IMR-90 (cell line): Measurements from ENCODE around the gene ZFYVE1. TPM values are rescaled to one million over a fixed set of nuclear protein-coding genes. Genes with fewer than 3 reads are reported as not detected.

ENCODE experiments used
- ATAC-seq: fragments of 200-7000 bp; cut with Tn5 transposase; 2 replicates; pipeline ENCODE4 v1.9.1; 2020; ENCODE audit warnings: low read depth, mild to moderate bottlenecking, moderate library complexity
- BruUV-seq: library from RNA; stranded (reverse); fragments of 400-500 nt; replicated peaks from 2 replicates; lab custom pipeline; 2021; lab: Mats Ljungman, UMichigan
- CTCF ChIA-PET: fragments of 300-600 bp; formaldehyde crosslinking; extraction: SDS; loops from one replicate; lab custom pipeline; 2021; ENCODE audit warnings: antibody characterized with exemption; lab: Yijun Ruan, JAX
- POLR2A ChIA-PET: fragments of 300-600 bp; sonication (Branson Sonifier 250); formaldehyde crosslinking; loops from one replicate; lab custom pipeline; 2022; ENCODE audit warnings: antibody characterized with exemption; ENCODE audit not compliant: unreplicated experiment; lab: Charles Lee
- DNase-seq: peaks from one replicate; pipeline ENCODE4 v3.0.0; 2013
- H2AFZ ChIP-seq: replicated peaks from 2 replicates; pipeline ENCODE3; 2013; ENCODE audit warnings: low read length, mild to moderate bottlenecking; ENCODE audit not compliant: poor library complexity
- H2AK5ac ChIP-seq: 2 replicates; pipeline ENCODE4 v1.6.1; 2013; ENCODE audit warnings: low read depth, low read length, inconsistent platforms
- H2AK9ac ChIP-seq: replicated peaks from 2 replicates; pipeline ENCODE3; 2013; ENCODE audit warnings: mild to moderate bottlenecking, low read depth, low read length, moderate library complexity; ENCODE audit not compliant: poor library complexity
- H2BK120ac ChIP-seq: 2 replicates; pipeline ENCODE4 v1.6.1; 2013; ENCODE audit warnings: low read depth, low read length, inconsistent platforms
- H2BK15ac ChIP-seq: 3 replicates; pipeline ENCODE4 v1.6.1; 2013; ENCODE audit warnings: low read depth, low read length, inconsistent platforms
- H2BK20ac ChIP-seq: 2 replicates; pipeline ENCODE4 v1.6.1; 2013; ENCODE audit warnings: low read depth, mild to moderate bottlenecking, inconsistent platforms, low read length, moderate library complexity
- H2BK5ac ChIP-seq: 2 replicates; pipeline ENCODE4 v1.6.1; 2013; ENCODE audit warnings: mild to moderate bottlenecking, low read depth, low read length, inconsistent platforms; ENCODE audit not compliant: poor library complexity, severe bottlenecking
- H3K14ac ChIP-seq: replicated peaks from 2 replicates; pipeline ENCODE4 v1.6.1; 2013; ENCODE audit warnings: low read depth, low read length, inconsistent platforms
- H3K18ac ChIP-seq: 2 replicates; pipeline ENCODE4 v1.6.1; 2013; ENCODE audit warnings: low read depth, low read length, control low read depth
- H3K23ac ChIP-seq: 2 replicates; pipeline ENCODE4 v1.6.1; 2013; ENCODE audit warnings: low read depth, low read length, inconsistent platforms
- H3K27ac ChIP-seq: 2 replicates; pipeline ENCODE4 v1.5.1; 2013; ENCODE audit warnings: mild to moderate bottlenecking, control low read depth, low read length; ENCODE audit not compliant: insufficient read depth
- H3K27me3 ChIP-seq: 2 replicates; pipeline ENCODE4 v1.6.1; 2013; ENCODE audit warnings: low read length; ENCODE audit not compliant: control insufficient read depth, insufficient read depth
- H3K36me3 ChIP-seq: 2 replicates; pipeline ENCODE4 v1.6.1; 2013; ENCODE audit warnings: low read length, mixed read lengths; ENCODE audit not compliant: control insufficient read depth, insufficient read depth
- H3K4ac ChIP-seq: 2 replicates; pipeline ENCODE4 v1.6.1; 2013; ENCODE audit warnings: low read depth, low read length, inconsistent platforms
- H3K4me1 ChIP-seq: 2 replicates; pipeline ENCODE4 v1.6.1; 2013; ENCODE audit warnings: low read length, mixed read lengths; ENCODE audit not compliant: control insufficient read depth, insufficient read depth
- H3K4me2 ChIP-seq: 2 replicates; pipeline ENCODE4 v1.6.1; 2013; ENCODE audit warnings: low read depth, mild to moderate bottlenecking, control low read depth, low read length, moderate library complexity
- H3K4me3 ChIP-seq: 2 replicates; pipeline ENCODE4 v1.5.1; 2013; ENCODE audit warnings: low read depth, mild to moderate bottlenecking, control low read depth, low read length, moderate library complexity; ENCODE audit not compliant: insufficient read depth
- H3K56ac ChIP-seq: 2 replicates; pipeline ENCODE4 v1.6.1; 2013; ENCODE audit warnings: low read length, inconsistent platforms; ENCODE audit not compliant: insufficient read depth; ENCODE audit errors: extremely low read depth
- H3K79me1 ChIP-seq, 2 experiments: 2 replicates each; pipeline ENCODE4 v1.6.1; 2013; ENCODE audit warnings: low read length in 2 of 2, inconsistent platforms in 1 of 2, low read depth in 1 of 2
- H3K9ac ChIP-seq: 2 replicates; pipeline ENCODE4 v1.6.1; 2013; ENCODE audit warnings: low read depth, low read length, control low read depth
- H3K9me1 ChIP-seq: 2 replicates; pipeline ENCODE4 v1.6.1; 2013; ENCODE audit warnings: low read length, inconsistent platforms; ENCODE audit not compliant: insufficient read depth
- H3K9me3 ChIP-seq: 2 replicates; pipeline ENCODE4 v1.6.1; 2013; ENCODE audit warnings: low read length; ENCODE audit not compliant: control insufficient read depth, insufficient read depth
- H4K20me1 ChIP-seq: 2 replicates; pipeline ENCODE4 v1.6.1; 2013; ENCODE audit warnings: low read length, inconsistent platforms; ENCODE audit not compliant: insufficient read depth
- H4K5ac ChIP-seq: 2 replicates; pipeline ENCODE4 v1.6.1; 2013; ENCODE audit warnings: mild to moderate bottlenecking, low read depth, low read length, control low read depth
- H4K8ac ChIP-seq, 2 experiments: 2 replicates each; pipeline ENCODE4 v1.6.1; 2013; ENCODE audit warnings: low read depth in 2 of 2, low read length in 2 of 2, control low read depth in 1 of 2, inconsistent platforms in 1 of 2
- H4K91ac ChIP-seq: 2 replicates; pipeline ENCODE4 v1.6.1; 2013; ENCODE audit warnings: low read depth, low read length, inconsistent platforms; ENCODE audit not compliant: insufficient read depth
- CHD1 ChIP-seq: IDR thresholded peaks from 2 replicates; pipeline ENCODE4 v1.6.1; 2012; ENCODE audit warnings: low read depth, low read length, improper control_type of control experiment
- MAFK ChIP-seq: IDR thresholded peaks from 2 replicates; pipeline ENCODE4 v1.6.1; 2012; ENCODE audit warnings: low read depth, low read length, improper control_type of control experiment
- RAD21 ChIP-seq: IDR thresholded peaks from 2 replicates; pipeline ENCODE4 v1.6.1; 2012; ENCODE audit warnings: low read length, improper control_type of control experiment
- WGBS, 2 experiments: methylation state at CpG; one replicate each; pipeline versions ENCODE4 v1.1.5 to v1.1.7; 2013; ENCODE audit warnings: missing lambda C conversion rate in 2 of 2; ENCODE audit not compliant: insufficient read length in 1 of 2; ENCODE audit errors: extremely low coverage in 2 of 2; 5-methylcytosine and 5-hydroxymethylcytosine counted together
- dilution Hi-C: fragments of 300-500 bp; cut with HindIII; formaldehyde crosslinking; loops from one replicate; pipeline ENCODE4 v1.14.3; 2018; ENCODE audit warnings: low sequenced_read_pairs; ENCODE audit not compliant: unreplicated experiment
- in situ Hi-C: fragments of 300-500 bp; cut with MboI; formaldehyde crosslinking; loops from 3 replicates; pipeline ENCODE4 v1.14.3; 2019; ENCODE audit warnings: low sequenced_read_pairs, inconsistent platforms, mixed read lengths
- intact Hi-C: fragments of 100-400 bp; cut with micrococcal nuclease; formaldehyde crosslinking; loops from 2 replicates; pipeline ENCODE4 v1.10.0; 2022
- polyA plus RNA-seq, 3 experiments: library from polyadenylated mRNA; depleted of rRNA; stranded (reverse); fragments of >200 nt; gene quantifications; 2 replicates each; pipeline ENCODE4 v1.2.3, GENCODE V29; 2012; ENCODE audit warnings: low replicate concordance in 1 of 3
- total RNA-seq: library from RNA; depleted of rRNA; stranded (reverse); fragments of >200 nt; gene quantifications from 2 replicates; pipeline ENCODE4 v1.2.3, GENCODE V29; 2012

ZFYVE1 gene
- total and polyA plus RNA-seq, 2 of the 4 experiments (the other 2 are of a cell fraction): 12.2 to 14.2 TPM

DNA sequence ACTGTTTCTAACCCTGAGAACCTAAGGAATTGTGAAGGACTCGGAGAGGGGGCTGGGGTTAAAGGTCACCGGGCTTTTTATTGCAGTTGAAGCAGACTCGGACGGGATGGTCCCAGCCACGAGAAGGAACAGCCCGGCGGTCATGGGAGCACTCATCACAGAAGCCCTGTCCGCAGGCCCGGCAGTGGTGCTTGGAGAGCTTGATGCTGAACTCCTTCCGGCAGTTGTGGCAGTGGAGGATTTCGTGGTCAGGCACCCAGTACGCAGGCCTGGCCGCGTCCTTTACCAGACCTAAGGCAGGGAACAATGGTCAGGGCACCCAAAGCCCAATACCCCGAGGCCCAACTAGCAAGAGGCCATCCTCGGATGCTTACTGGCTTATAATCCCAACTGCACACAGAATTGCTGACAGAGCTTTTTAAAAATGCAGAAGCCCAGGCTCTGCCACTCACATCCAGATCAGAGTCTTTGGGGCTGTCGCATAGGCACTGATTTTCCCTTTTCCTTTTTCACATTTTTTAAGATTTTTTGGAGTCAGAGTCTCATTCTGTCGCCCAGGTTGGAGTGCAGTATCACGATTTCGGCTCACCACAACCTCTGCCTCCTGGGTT, 56.0 kb downstream of the ZFYVE1 start:
- Histone ChIP-seq H2BK20ac (no peak overlapping the region), H3K9ac (no peak overlapping the region), H4K20me1 (no peaks in the 10 kb centered on the region), H2BK5ac (no peak overlapping the region), H3K4me2 (no peak overlapping the region), H3K56ac (no peak overlapping the region), H3K4me1 (no peaks in the 10 kb centered on the region), H3K27me3 (no peaks in the 10 kb centered on the region), H4K8ac (no peak overlapping the region), H2AK5ac (no peak overlapping the region), H3K9me3 (no peaks in the 10 kb centered on the region), H4K91ac (no peak overlapping the region), H3K4ac (no peak overlapping the region), H3K18ac (no peak overlapping the region), H3K4me3 (no peak overlapping the region), H3K9me1 (peaks cover 7% of the 10 kb centered on the region), H3K27ac (no peak overlapping the region), H3K23ac (no peak overlapping the region), H3K14ac (no peak overlapping the region), H2BK120ac (no peak overlapping the region), H2AFZ (no peak overlapping the region), H3K79me1 (no peaks in the 10 kb centered on the region; a peak in 1 of 4 replicates), H3K36me3 (peaks cover 52% of the 10 kb centered on the region), H4K5ac (no peak overlapping the region), H2BK15ac (no peak overlapping the region), H2AK9ac (no peak overlapping the region)
- no peak for DNase-seq
- in situ Hi-C loops: no loop called here
- no TSS peak for BruUV-seq
- ChIA-PET POLR2A (no interaction called here), CTCF (no interaction called here)
- dilution Hi-C loops: no loop called here
- no peak for ATAC-seq
- no peak for TF ChIP-seq RAD21
- TF ChIP-seq CHD1: no peak
- peak; percentile 80 for TF ChIP-seq MAFK
- intact Hi-C loops: no loop called here
- WGBS, 2 experiments: 96% methylated on average over 13 of the region's 20 CpGs; no CpG with 5 or more reads in 1 of the 2 experiments
